ENCODE results near the gene TMEM151A.
"Not testable (repeated sequence)": the region's sequence is repeated elsewhere in the genome, so short reads cannot be mapped to it uniquely, and the experiment has no call there.

TMEM151A gene

GRCh38 chr11:66268244-66268951, 23.3 kb upstream of the TMEM151A start, which contains the start of gene RAB1B:
Gene RAB1B, plus strand, starts transcription at chr11:66268639. Its CDS starts 41 bp downstream, at chr11:66268680.
- H3K36me3 ChIP-seq (ENCODE audit: control insufficient read depth, insufficient read depth, low read length), result peaks cover 31% of the 10 kb centered on the region
- H3K4me1 ChIP-seq (ENCODE audit: control insufficient read depth, insufficient read depth, low read length), result no peaks in the 10 kb centered on the region
- H3K9me3 ChIP-seq (ENCODE audit: control insufficient read depth, insufficient read depth, low read length), result no peaks in the 10 kb centered on the region
- H3K27me3 ChIP-seq (ENCODE audit: control insufficient read depth, insufficient read depth, low read length), result no peaks in the 10 kb centered on the region
- H3K4me3 ChIP-seq (ENCODE audit: low read depth, low read length), result peak within 1 kb of the TSS; percentile 62
- H3K9ac ChIP-seq (ENCODE audit: low read depth, low read length), result peak within 1 kb of the TSS; percentile 88

- no peaks in the 10 kb centered on the region for H3K4me1 ChIP-seq (ENCODE audit: control insufficient read depth, insufficient read depth, low read length)
- no peaks in the 10 kb centered on the region for H3K27me3 ChIP-seq (ENCODE audit: control insufficient read depth, insufficient read depth, low read length)
- H3K9me3 ChIP-seq (ENCODE audit: control insufficient read depth, insufficient read depth, low read length), result no peaks in the 10 kb centered on the region
- H3K9ac ChIP-seq (ENCODE audit: low read depth, low read length), result peak overlapping the region; percentile 88
- peak overlapping the region; percentile 62 for H3K4me3 ChIP-seq (ENCODE audit: low read depth, low read length)
- H3K36me3 ChIP-seq (ENCODE audit: control insufficient read depth, insufficient read depth, low read length), result peaks cover 37% of the 10 kb centered on the region
Measured at GRCh38 chr11:66268952-66269905, 22.5 kb upstream of the TMEM151A start.

- Histone ChIP-seq H3K4me1 (ENCODE audit: control insufficient read depth, insufficient read depth, low read length) (no peaks in the 10 kb centered on the region), H3K9ac (ENCODE audit: low read depth, low read length) (no peak overlapping the region), H3K4me3 (ENCODE audit: low read depth, low read length) (no peak overlapping the region), H3K36me3 (ENCODE audit: control insufficient read depth, insufficient read depth, low read length) (peaks cover 32% of the 10 kb centered on the region), H3K27me3 (ENCODE audit: control insufficient read depth, insufficient read depth, low read length) (no peaks in the 10 kb centered on the region), H3K9me3 (ENCODE audit: control insufficient read depth, insufficient read depth, low read length) (no peaks in the 10 kb centered on the region)
Measured at GRCh38 chr11:66271816-66272215, 19.9 kb upstream of the TMEM151A start.

- peaks cover 31% of the 10 kb centered on the region for H3K36me3 ChIP-seq (ENCODE audit: control insufficient read depth, insufficient read depth, low read length)
- no peak overlapping the region for H3K9ac ChIP-seq (ENCODE audit: low read depth, low read length)
- H3K4me1 ChIP-seq (ENCODE audit: control insufficient read depth, insufficient read depth, low read length), result no peaks in the 10 kb centered on the region
- H3K9me3 ChIP-seq (ENCODE audit: control insufficient read depth, insufficient read depth, low read length), result no peaks in the 10 kb centered on the region
- H3K4me3 ChIP-seq (ENCODE audit: low read depth, low read length), result no peak overlapping the region
- H3K27me3 ChIP-seq (ENCODE audit: control insufficient read depth, insufficient read depth, low read length), result no peaks in the 10 kb centered on the region
Measured at GRCh38 chr11:66272596-66272995, 19.1 kb upstream of the TMEM151A start.

- H3K4me1 ChIP-seq (ENCODE audit: control insufficient read depth, insufficient read depth, low read length), result no peaks in the 10 kb centered on the region
- no peaks in the 10 kb centered on the region for H3K9me3 ChIP-seq (ENCODE audit: control insufficient read depth, insufficient read depth, low read length)
- H3K27me3 ChIP-seq (ENCODE audit: control insufficient read depth, insufficient read depth, low read length), result no peaks in the 10 kb centered on the region
- H3K9ac ChIP-seq (ENCODE audit: low read depth, low read length), result no peak overlapping the region
- no peak overlapping the region for H3K4me3 ChIP-seq (ENCODE audit: low read depth, low read length)
- H3K36me3 ChIP-seq (ENCODE audit: control insufficient read depth, insufficient read depth, low read length), result peaks cover 33% of the 10 kb centered on the region
Measured at GRCh38 chr11:66274219-66274618, 17.5 kb upstream of the TMEM151A start.

GRCh38 chr11:66275396-66275795, 16.3 kb upstream of the TMEM151A start:
- Histone ChIP-seq H3K4me3 (ENCODE audit: low read depth, low read length) (no peak overlapping the region), H3K36me3 (ENCODE audit: control insufficient read depth, insufficient read depth, low read length) (peaks cover 33% of the 10 kb centered on the region), H3K4me1 (ENCODE audit: control insufficient read depth, insufficient read depth, low read length) (no peaks in the 10 kb centered on the region), H3K9ac (ENCODE audit: low read depth, low read length) (no peak overlapping the region), H3K9me3 (ENCODE audit: control insufficient read depth, insufficient read depth, low read length) (no peaks in the 10 kb centered on the region), H3K27me3 (ENCODE audit: control insufficient read depth, insufficient read depth, low read length) (no peaks in the 10 kb centered on the region)

- H3K4me3 ChIP-seq (ENCODE audit: low read depth, low read length), result no peak overlapping the region
- peaks cover 2% of the 10 kb centered on the region for H3K27me3 ChIP-seq (ENCODE audit: control insufficient read depth, insufficient read depth, low read length)
- H3K9ac ChIP-seq (ENCODE audit: low read depth, low read length), result no peak overlapping the region
- peaks cover 33% of the 10 kb centered on the region for H3K36me3 ChIP-seq (ENCODE audit: control insufficient read depth, insufficient read depth, low read length)
- no peaks in the 10 kb centered on the region for H3K4me1 ChIP-seq (ENCODE audit: control insufficient read depth, insufficient read depth, low read length)
- H3K9me3 ChIP-seq (ENCODE audit: control insufficient read depth, insufficient read depth, low read length), result no peaks in the 10 kb centered on the region
Measured at GRCh38 chr11:66275984-66276612, 15.6 kb upstream of the TMEM151A start.

- H3K9me3 ChIP-seq (ENCODE audit: control insufficient read depth, insufficient read depth, low read length); H3K4me3 ChIP-seq (ENCODE audit: low read depth, low read length); H3K4me1 ChIP-seq (ENCODE audit: control insufficient read depth, insufficient read depth, low read length); H3K27me3 ChIP-seq (ENCODE audit: control insufficient read depth, insufficient read depth, low read length); H3K9ac ChIP-seq (ENCODE audit: low read depth, low read length): not testable (repeated sequence)
- peaks cover 33% of the 10 kb centered on the region for H3K36me3 ChIP-seq (ENCODE audit: control insufficient read depth, insufficient read depth, low read length)
Measured at GRCh38 chr11:66276619-66277018, 15.1 kb upstream of the TMEM151A start.

- Histone ChIP-seq H3K4me3 (ENCODE audit: low read depth, low read length) (peak overlapping the region; percentile 53), H3K36me3 (ENCODE audit: control insufficient read depth, insufficient read depth, low read length) (peaks cover 30% of the 10 kb centered on the region)
- H3K9ac ChIP-seq (ENCODE audit: low read depth, low read length); H3K4me1 ChIP-seq (ENCODE audit: control insufficient read depth, insufficient read depth, low read length); H3K9me3 ChIP-seq (ENCODE audit: control insufficient read depth, insufficient read depth, low read length); H3K27me3 ChIP-seq (ENCODE audit: control insufficient read depth, insufficient read depth, low read length): not testable (repeated sequence)
Measured at GRCh38 chr11:66277064-66277463, 14.6 kb upstream of the TMEM151A start.

GRCh38 chr11:66277471-66278362, 14.0 kb upstream of the TMEM151A start, which contains the start of gene CNIH2:
Gene CNIH2, plus strand, starts transcription at chr11:66278175. Its CDS starts 282 bp downstream, at chr11:66278457.
- Histone ChIP-seq H3K9ac (ENCODE audit: low read depth, low read length) (no peak within 1 kb of the TSS), H3K36me3 (ENCODE audit: control insufficient read depth, insufficient read depth, low read length) (peaks cover 24% of the 10 kb centered on the region), H3K4me1 (ENCODE audit: control insufficient read depth, insufficient read depth, low read length) (peaks cover 1% of the 10 kb centered on the region), H3K27me3 (ENCODE audit: control insufficient read depth, insufficient read depth, low read length) (peaks cover 2% of the 10 kb centered on the region), H3K4me3 (ENCODE audit: low read depth, low read length) (peak within 1 kb of the TSS; percentile 53), H3K9me3 (ENCODE audit: control insufficient read depth, insufficient read depth, low read length) (no peaks in the 10 kb centered on the region)
